SKM-1 treated with dmso at 0.1 percent for 144 hours (cell line): ENCODE measurements around the gene ANO10.
"Not testable (repeated sequence)": the region's sequence is repeated elsewhere in the genome, so short reads cannot be mapped to it uniquely, and the experiment has no call there.

Source experiments
- DNase-seq: peaks from one replicate; lab custom pipeline; 2025; ENCODE audit not compliant: unreplicated experiment; lab: John Stamatoyannopoulos, UW

ANO10 gene

DNA sequence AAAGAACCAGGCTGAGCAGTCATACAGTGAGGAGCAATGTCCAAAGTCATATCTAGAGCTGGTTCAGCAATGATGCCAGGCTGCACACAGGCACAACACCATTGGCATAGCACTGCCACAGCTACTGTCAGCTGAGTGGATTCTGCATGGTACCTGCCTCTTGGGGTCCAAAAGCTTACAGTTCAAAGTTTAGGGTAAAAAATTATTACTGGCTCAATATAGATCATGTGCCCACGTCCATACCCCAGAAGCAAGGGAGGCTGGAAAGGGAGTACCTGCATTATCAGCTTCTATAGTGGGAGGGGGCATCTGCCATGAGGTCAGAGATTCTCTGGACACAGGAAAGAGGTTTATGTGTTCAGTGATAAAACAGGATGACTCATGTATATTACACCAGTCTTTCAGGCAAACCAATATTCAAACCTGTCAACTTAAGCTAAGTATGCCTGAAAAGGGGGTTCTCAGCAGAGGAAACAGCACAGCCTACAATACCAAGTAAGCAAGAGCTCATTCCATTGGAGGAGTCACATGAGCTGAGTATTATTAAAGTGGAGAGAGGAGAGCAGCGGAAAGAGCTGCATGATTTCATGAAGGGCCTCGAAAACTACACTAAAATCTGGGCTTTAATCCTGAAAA lies 99.0 kb downstream of the ANO10 start:
- no peak for DNase-seq

DNA sequence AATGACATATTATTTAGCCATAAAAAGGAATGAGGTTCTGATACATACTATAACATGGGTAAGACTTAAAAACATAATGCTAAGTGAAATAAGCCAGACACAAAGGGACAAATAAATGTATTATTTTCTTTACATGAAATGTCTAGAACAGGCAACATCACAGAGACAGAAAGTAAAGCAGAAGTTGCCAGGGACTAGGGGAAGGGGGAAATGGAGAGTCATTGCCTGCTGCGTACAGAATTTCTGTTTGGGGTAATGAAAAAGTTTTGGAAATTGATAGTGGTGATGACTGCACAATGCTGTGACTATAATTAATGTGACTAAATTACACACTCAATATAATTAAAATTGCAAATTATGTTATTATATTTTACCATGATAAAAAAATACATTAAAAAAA lies 99.9 kb downstream of the ANO10 start:
- no peak for DNase-seq

DNA sequence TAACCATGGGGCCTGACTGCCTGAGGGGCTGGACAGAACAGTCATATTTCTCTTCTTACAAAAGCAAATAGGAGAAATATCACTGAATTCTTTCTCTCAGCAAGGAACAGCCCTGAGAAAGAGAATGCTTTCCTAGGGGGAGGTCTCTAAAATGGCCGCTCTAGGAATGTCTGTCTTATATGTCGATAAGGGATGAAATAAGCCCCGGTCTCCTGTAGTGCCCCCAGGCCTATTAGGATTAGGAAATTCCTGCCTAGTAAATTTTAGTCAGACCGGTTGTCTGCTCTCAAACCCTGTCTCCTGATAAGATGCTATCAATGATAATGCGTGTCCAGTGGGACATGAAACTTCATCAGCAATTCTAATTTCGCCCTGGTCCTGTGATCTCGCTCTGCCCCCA lies 103.3 kb downstream of the ANO10 start:
- not testable (repeated sequence) for DNase-seq

DNA sequence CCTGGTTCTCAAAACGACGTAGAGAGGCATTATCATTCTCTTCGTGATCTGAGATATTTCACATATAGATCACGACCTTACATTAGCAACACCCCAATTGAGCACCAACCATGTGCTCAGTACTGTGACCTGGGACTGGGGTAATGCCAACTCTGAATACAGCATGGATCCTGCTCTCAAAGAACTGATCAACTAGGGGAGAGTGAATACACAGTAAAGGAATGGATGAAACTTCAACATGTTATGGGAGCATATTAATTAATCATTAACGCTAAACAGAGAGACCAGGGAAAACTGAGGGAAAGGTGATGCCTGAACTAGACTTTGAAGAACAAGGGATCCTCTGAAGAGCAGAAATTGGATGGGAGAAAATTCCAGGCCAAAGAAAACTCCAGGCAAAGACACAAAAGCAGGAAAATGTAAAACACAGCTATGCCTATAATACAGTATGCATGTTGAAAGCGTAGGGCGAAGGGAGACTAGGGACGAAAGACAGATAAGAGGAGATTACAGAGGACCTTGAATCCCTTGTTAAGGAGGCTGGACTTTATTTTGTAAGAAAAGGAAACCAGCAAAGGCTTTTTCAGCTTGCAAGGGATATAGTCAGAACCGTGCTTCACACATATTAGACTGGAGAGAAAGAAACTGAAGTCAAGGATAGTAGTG lies 105.7 kb downstream of the ANO10 start:
- DNase-seq = no peak

DNA sequence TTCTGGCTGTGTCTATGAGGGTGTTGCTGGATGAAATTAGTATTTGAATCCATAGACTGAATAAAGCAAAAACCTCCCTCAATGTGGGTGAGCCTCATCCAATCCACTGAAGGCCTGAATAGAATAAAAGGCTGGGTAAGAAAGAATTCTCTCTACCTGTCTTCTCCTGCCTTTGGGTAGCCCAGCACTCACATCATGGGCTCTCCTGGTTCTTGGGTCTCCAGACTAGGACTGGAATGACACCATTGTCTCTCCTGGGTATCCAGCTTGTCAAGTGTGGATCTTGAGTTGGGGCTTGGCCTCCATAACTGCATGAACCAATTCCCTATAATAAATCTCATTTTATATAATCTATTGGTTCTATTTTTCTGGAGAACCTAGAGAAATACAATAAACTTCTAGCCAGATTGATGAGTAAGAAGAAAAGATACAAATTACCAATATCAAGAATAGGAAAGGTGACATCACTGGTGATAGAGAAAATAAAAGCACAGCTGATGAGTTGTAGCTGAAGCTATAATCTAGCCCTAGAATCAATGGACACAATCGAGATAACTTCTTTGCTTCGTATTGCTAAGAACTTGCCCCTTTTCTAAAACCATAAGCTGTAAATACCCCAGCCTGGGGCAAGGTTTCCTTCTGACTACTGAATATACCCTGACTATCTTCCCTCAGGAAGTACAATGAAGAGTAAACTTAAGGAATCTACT lies 106.4 kb downstream of the ANO10 start:
- DNase-seq = no peak

DNA sequence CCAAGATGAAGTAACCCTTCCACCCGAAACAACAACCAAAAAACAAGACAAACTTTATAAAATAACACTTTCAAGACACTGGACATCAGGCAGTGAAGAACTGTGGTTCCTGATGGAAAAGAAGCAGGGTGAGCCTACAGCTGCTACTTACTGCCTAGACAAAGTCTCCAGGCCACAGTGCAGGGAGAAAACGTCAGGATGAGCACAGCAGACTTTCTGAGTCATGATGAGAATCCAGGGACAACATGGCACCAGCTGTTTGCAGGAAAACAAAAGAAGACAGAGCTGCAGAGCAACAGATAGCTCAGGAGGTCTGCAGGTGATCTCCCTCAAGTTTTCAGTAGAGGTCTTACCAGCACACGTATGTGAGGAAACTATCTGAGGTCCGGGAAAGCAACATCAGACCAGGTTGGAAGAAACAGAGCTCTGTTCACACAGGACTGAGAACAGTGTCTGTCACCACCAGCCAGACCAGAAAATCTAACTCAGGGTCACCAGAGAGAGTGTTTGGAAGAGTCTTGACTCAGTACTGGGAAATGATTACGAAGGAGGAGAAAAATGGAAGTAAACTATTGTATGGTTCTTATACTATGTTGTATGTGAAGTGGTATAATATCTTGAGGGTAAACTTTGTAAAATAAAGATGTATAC lies 108.9 kb downstream of the ANO10 start:
- DNase-seq = no peak

DNA sequence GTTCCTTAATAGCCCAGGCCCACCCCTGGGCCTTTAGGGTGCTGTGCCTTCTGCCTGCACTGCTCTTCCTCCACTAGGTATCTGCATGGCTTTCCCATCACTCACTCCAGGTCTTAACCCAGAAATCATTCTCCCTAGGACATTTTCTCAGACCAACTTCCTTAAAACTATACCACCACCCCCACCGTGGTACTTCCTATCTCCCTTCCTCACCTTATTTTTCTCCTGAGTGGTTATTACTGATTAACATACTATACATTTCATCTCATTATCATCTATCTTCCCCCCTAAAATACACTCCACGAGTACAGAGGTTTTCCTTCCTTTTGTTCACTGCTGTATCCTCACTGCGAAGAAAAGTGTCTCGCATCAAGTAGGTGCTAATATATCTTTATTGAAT lies 115.2 kb downstream of the ANO10 start:
- DNase-seq = no peak

DNA sequence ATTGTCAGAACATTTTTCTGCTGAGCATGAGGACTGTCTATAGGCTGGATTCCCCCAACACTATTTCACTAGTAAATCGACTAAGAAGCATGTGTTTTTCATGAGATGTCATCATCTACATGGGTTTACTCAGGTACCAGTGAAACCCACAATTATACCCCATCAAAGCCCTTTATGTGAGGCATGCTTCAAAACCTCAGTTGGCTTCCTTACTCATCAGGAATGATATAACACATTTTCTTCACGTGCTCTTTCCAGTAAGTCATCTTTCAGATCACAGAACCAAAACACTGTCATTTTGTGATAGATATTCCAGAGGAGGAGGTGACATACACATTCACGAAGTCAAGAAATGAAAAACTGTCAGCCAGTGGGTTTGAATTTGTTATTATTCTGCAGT lies 116.5 kb downstream of the ANO10 start:
- DNase-seq = no peak

DNA sequence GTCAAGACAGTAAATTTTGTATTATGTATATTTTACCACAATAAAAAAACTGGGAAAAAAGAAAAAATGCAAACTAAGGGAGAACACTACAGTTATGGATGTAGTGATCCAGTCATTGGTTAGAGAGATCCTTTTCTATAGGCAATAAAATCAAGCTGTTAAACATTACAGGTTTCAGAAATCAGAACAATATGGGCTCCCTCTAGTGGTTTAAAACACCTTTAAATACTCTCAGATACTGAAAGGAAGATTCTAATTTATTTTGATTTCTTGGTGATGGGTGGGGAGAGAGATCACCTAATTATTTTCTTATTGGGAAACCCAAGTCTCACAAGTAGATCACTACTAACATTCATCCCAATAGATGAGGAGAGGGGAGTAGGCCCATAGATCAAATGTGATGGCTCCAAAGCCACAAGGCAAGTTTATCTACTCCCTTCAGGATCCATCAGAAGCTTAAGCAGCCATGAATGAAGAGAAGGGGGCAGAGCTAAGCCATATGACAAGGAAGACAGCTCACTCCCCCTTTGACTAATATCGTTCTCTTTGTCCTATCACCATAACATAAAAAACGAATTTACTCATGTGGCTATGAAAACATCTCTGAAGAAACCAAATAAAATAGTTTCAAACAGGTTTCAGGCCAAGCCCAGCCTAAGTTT lies 118.6 kb downstream of the ANO10 start:
- DNase-seq = peak; percentile 19

DNA sequence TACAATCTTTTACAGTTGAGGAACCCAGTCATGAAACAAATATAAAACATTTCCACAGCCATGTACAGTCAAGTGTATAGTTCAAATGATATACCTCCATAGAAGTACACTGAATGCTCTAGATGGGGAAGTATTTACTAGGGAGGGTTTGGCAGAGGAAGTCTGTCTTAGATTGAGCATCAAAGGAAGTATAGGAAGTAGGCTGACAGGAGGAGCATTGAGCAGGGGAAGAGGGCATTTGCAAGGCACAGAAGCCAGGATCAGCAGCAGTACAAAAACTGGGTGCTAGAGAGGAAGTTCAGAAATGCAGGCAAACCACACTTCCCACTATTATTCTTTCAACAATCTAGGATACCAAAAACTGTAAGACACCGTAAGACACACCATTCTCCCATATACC lies 122.6 kb downstream of the ANO10 start:
- peak; percentile 97 for DNase-seq

DNA sequence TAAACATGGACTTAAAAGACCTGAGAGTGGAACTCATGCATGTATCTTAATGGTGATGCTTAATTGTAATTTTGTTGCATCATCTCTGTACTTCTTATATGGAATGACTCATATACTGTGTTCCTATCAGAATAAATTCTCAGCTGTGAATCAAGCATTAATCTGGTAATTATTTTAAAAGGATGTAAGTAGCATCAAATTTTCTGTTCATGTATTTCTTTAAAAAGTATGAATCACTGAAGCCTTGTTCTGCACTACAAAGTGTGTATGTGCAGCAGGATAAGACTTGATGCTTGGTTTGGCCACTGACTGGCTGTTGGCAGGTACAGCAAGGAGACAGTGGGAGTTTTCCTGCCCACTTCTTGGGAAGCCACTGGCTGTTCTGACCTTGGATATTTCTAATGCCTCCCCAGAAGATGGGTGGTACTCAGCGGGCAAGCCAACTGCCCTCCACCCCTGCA lies 123.9 kb downstream of the ANO10 start:
- DNase-seq = no peak

DNA sequence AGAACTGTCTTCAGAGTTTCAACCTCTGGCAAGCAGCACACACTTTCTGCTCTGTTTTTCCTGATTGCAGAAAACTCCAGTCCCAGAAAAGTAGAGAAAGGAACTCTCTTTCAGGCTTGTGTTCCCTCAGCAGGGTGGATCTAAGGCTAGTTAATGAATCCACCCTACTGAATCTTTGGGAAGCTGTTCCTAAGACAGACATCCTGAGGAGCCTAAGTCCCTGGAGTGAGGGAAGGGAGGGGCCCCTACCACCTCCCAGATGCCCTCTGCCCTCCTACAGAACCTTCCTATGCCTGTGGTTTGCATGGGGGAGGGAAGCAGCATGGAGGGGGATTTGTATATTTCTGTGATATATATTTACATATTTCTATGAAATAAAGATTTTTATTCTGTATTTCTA lies 124.4 kb downstream of the ANO10 start:
- no peak for DNase-seq

DNA sequence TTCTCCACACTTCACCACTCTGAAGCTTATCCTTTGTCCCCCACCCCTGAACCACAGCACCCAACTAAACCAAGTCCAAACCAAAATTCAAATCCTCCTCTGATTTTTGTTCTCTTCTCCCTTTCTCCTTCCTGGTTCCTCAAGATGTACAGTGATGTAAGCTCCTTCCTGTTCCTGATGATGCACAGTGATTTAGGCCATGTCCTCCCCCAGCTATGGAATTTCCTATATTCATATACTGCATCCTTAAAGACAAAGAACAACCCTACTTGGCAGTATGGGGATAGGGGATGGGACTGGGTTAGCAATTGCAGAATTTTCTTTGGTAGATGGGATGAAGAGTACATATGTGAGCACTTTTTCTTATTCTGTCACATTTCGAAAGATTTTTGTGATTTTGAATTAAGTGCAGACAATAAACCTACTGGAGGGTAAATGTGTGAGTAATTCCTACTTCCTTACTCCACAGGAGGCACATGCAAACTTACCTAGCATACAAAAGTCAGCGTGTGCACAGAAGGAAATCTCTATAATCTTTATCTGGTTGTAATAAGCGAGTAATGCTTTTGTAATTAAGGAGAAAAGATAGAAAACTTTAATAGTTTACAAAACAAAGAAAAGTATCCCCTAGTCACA lies 125.0 kb downstream of the ANO10 start:
- DNase-seq = no peak

DNA sequence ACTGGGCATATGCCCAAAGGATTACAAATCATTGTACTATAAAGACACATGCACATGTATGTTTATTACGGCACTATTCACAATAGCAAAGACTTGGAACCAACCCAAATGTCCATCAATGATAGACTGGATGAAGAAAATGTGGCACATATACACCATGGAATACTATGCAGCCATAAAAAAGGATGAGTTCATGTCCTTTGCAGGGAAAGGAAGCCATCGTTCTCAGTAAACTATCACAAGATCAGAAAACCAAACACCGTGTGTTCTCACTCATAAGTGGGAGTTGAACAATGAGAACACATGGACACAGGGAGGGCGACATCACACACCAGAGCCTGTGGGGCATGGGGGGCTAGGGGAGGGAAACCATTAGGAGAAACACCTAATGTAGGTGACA lies 128.9 kb downstream of the ANO10 start:
- not testable (repeated sequence) for DNase-seq

DNA sequence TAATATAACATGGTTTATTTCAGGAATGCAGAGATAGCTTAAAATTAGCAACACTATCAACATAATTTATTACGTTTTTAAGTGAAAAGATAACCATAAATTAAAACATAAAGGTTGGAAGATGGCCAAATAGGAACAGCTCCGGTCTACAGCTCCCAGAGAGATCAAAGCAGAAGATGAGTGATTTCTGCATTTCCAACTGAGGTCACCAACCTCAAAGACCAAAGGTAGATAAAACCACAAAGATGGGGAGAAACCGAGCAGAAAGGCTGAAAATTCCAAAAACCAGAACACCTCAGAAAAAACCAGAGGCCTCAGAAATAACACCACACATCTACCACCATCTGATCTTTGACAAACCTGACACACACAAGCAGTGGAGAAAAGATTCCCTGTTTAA lies 130.0 kb downstream of the ANO10 start:
- not testable (repeated sequence) for DNase-seq

DNA sequence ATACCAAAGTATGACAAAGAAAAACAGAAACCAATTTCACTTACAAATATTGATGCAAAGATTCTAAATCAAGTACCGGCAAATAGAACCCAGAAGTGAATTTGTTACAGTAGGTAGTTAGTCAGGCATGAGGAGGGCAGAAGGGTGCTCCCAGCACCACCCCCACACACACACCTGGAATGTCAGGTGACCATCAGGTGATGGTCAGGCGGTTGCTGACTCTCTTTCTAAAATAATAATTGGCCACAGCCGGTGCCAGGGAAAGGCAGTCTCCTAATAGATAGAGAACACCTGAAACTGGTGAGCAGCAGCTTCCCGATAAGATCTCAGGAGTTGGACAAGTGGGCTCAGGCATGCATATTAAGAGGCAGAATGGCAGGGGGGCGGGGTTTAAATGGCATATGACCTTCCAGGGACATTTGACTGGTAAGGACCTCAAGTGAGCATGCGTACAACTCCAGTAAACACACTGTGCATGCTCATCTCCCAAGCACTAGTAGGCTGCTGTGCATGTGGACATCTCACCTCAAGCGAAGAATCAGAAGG lies 131.1 kb downstream of the ANO10 start:
- no peak for DNase-seq

DNA sequence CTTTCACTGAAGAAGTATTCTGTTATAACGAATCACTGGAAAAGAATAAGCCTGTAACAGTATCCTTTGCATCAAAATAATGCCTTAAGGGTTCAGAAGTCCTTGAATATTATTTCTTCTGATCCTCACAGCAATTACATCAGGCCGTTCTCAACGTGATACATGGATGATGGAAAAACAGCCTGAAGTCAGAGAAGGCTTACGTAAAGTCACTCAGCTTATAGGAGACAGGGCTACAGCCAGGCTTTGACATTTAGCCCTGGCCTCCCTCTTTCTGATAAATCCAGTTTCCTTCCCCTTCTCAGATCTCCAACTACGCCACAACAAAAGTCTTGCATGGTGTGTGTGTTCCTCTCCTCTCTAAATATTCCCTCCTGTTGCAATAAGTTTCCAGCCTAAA lies 131.9 kb downstream of the ANO10 start:
- DNase-seq = no peak

DNA sequence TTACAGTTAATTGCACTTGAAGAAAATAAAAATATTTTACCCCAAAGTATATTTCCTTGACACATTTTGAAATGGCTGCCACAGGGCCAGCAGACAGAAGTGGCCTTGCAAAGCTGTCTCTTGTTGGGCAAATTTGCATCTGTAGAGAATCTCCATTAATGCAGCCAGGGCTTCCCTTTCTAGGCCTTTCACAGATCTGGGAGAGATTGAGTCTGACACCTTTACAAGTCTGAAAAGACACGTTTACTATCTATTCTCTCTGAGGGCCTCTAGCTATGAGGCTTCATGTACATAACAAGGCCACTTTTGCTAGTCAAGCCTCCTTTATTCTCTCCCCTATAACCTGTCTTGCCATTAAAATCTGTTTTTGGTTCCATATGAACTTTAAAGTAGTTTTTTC lies 135.9 kb downstream of the ANO10 start:
- no peak for DNase-seq

DNA sequence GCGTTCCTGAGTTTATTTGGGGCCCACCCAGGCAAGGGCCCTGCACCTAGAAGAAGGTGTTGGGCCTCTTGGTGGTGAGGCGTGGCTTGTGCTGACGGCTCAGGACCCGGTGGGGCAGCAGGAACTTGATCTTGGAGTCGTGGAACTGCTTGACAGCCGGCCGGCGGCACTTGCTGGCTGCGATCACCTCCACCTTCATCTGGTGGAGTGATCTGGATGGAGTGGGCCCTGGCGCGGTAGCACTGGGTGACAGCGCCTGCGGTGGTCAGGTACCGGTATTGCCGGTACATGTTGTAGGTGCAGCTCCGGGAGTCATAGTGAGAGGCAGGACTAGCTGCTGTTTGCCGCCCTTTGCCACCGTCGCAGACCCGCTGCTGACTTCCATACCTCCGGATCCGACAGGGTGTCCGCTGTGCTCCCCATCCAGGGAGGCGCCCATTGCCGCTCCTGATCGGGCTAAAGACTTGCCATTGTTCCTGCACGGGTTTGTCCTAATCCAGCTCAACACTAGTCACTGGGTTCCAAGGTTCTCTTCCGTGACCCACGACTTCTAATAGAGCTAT lies 136.8 kb downstream of the ANO10 start:
- no peak for DNase-seq

DNA sequence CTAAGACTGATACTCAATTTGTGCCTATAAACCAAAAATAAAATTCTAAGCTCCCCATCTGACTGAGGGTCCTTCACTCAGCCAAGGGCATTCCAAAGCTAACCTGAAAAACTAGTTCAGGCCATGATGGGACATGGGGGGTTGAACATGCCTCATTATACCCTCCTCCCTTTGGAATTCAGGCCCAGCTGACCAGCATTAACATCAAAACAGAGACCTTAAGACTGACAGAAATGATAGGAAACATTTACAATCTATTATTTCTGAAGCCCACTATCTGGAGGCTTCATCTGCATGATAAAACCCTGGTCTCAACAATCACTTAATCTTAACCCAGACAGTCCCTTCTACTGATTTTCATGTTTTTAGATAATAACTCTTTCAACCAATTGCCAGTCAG lies 140.4 kb downstream of the ANO10 start:
- DNase-seq = no peak
